ENCODE data around the gene ATP11A. TPM values are rescaled to one million over a fixed set of nuclear protein-coding genes. Genes with fewer than 3 reads are reported as not detected.

The ATP11A gene
- total RNA-seq, 1 experiment from 2014 or later: 8.7 TPM

DNA sequence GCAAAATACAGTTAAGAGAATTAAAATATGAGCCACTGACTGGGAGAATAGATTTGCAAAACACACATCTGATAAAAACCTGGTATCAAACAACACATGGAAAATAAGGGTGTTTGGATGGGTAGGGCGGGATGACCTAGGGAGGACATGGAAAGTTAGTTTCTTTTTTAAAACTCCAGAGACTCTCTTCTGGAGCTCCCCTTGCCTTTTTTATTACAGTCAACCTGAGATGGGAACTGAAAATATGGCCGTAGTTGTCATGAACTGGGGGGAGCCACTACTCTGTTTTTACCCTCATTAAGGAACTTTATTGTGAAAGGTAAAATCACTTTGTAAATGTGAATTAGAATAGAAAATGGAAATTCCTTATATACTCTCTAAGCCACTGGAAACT, 113.0 kb downstream of the ATP11A start:
- H3K27me3 ChIP-seq (ENCODE audit: low read length): no peaks in the 10 kb centered on the region
- no peak overlapping the region for H3K4me2 ChIP-seq (ENCODE audit: low read length)
- H4K20me1 ChIP-seq (ENCODE audit: low read length): no peaks in the 10 kb centered on the region
- H3K79me2 ChIP-seq (ENCODE audit: low read length): no peaks in the 10 kb centered on the region
- no peak for ATAC-seq
- no peak for TF ChIP-seq EZH2 (IDR thresholded peaks at IDR 0.05; ENCODE audit: low read length, unreplicated experiment)
- no peak overlapping the region for H3K4me3 ChIP-seq (ENCODE audit: low read length)
- no peaks in the 10 kb centered on the region for H3K4me1 ChIP-seq (ENCODE audit: insufficient read depth, low read length)
- no peaks in the 10 kb centered on the region for H3F3A ChIP-seq (ENCODE audit: low read length, unreplicated experiment)
- BruUV-seq (replicated peaks): no TSS peak
- H2AFZ ChIP-seq (ENCODE audit: low read length): no peak overlapping the region
- H3K36me3 ChIP-seq (ENCODE audit: low read depth, low read length): no peaks in the 10 kb centered on the region
- H3K9me2 ChIP-seq (replicated peaks; ENCODE audit: low read length): no peaks in the 10 kb centered on the region
- intact Hi-C loops (cut with micrococcal nuclease): no loop called here
- DNase-seq: no peak
- no peak overlapping the region for H3K27ac ChIP-seq (ENCODE audit: low read length)
- H3K9ac ChIP-seq (ENCODE audit: low read length): no peak overlapping the region
- H3K9me3 ChIP-seq (ENCODE audit: low read length): no peaks in the 10 kb centered on the region
- POLR2A ChIA-PET (ENCODE audit: unreplicated experiment): interaction anchor here (0.7 kb wide), 1 partner anchor 12 kb away, joined by 5 read pairs; no protein-coding TSS in a partner anchor
- CTCF ChIA-PET: no interaction called here

DNA sequence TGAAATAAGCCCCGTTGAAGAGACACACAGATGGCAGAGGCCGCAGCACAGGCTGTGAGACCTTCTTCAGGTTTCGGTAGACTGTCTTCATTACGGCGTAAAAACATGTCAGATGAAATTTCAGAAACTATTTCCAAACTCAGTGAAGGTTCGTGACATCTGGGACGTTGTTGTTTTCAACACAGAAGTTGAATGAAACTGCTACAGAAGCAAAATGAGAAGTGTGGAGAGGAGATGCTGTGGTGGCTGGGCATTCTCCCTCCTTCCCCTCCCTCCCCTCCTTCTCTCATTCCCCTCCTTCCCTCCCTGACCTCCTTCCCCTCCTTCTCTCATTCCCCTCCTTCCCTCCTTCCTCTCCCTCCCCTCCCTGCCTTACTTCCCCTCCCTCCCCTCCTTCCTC, 113.6 kb downstream of the ATP11A start:
- H3K27me3 ChIP-seq (ENCODE audit: low read length): no peaks in the 10 kb centered on the region
- no peak for ATAC-seq
- H3K9ac ChIP-seq (ENCODE audit: low read length): no peak overlapping the region
- no peaks in the 10 kb centered on the region for H3F3A ChIP-seq (ENCODE audit: low read length, unreplicated experiment)
- H3K4me1 ChIP-seq (ENCODE audit: insufficient read depth, low read length): no peaks in the 10 kb centered on the region
- H3K9me3 ChIP-seq (ENCODE audit: low read length): no peaks in the 10 kb centered on the region
- no peaks in the 10 kb centered on the region for H3K36me3 ChIP-seq (ENCODE audit: low read depth, low read length)
- no TSS peak for BruUV-seq (replicated peaks)
- no peaks in the 10 kb centered on the region for H4K20me1 ChIP-seq (ENCODE audit: low read length)
- ChIA-PET CTCF (no interaction called here), POLR2A (ENCODE audit: unreplicated experiment) (no interaction called here)
- H3K4me2 ChIP-seq (ENCODE audit: low read length): no peak overlapping the region
- no peak overlapping the region for H3K27ac ChIP-seq (ENCODE audit: low read length)
- H3K4me3 ChIP-seq (ENCODE audit: low read length): no peak overlapping the region
- DNase-seq: no peak
- TF ChIP-seq EZH2phosphoT487 (IDR thresholded peaks at IDR 0.05; ENCODE audit: borderline replicate concordance, low read length) (no peak), EZH2 (IDR thresholded peaks at IDR 0.05; ENCODE audit: low read length, unreplicated experiment) (no peak), CTCF (conservative IDR thresholded peaks at IDR 0.05; ENCODE audit: low read depth, low read length) (no peak)
- intact Hi-C loops (cut with micrococcal nuclease): no loop called here
- no peak overlapping the region for H2AFZ ChIP-seq (ENCODE audit: low read length)
- no peaks in the 10 kb centered on the region for H3K9me2 ChIP-seq (replicated peaks; ENCODE audit: low read length)
- H3K79me2 ChIP-seq (ENCODE audit: low read length): no peaks in the 10 kb centered on the region

DNA sequence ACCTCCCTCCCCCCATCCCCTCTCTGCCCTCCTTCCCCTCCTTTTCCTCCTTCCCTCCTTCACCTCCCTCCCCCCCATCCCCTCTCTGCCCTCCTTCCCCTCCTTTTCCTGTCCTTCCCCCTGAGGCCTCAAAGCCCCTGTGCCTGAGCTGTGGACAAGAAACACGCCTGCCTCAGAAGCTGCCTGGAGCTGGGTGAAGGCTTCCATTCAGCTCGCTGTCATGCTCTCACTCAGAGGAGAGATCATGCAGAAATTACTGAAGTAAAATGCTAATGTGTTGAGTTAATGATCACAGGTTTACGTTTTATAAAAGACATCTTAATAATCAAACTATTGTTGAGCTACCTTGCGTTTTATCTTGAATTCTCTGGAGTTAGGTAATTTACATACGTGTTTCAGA, 114.5 kb downstream of the ATP11A start:
- CTCF ChIA-PET: no interaction called here
- no peaks in the 10 kb centered on the region for H4K20me1 ChIP-seq (ENCODE audit: low read length)

More for the DNA sequence above, 114.5 kb downstream of the ATP11A start:
- H3K4me1 ChIP-seq (ENCODE audit: insufficient read depth, low read length): no peaks in the 10 kb centered on the region
- H3K36me3 ChIP-seq (ENCODE audit: low read depth, low read length): no peaks in the 10 kb centered on the region
- POLR2A ChIA-PET (ENCODE audit: unreplicated experiment): no interaction called here
- H3K79me2 ChIP-seq (ENCODE audit: low read length): no peaks in the 10 kb centered on the region
- H3K9me3 ChIP-seq (ENCODE audit: low read length): no peaks in the 10 kb centered on the region
- no peaks in the 10 kb centered on the region for H3K9me2 ChIP-seq (replicated peaks; ENCODE audit: low read length)
- no peak overlapping the region for H3K4me2 ChIP-seq (ENCODE audit: low read length)
- BruUV-seq (replicated peaks): no TSS peak
- no peak overlapping the region for H3K9ac ChIP-seq (ENCODE audit: low read length)
- intact Hi-C loops (cut with micrococcal nuclease): no loop called here
- no peaks in the 10 kb centered on the region for H3K27me3 ChIP-seq (ENCODE audit: low read length)
- TF ChIP-seq EZH2phosphoT487 (IDR thresholded peaks at IDR 0.05; ENCODE audit: borderline replicate concordance, low read length) (no peak), CTCF (conservative IDR thresholded peaks at IDR 0.05; ENCODE audit: low read depth, low read length) (no peak), EZH2 (IDR thresholded peaks at IDR 0.05; ENCODE audit: low read length, unreplicated experiment) (no peak)
- H3K4me3 ChIP-seq (ENCODE audit: low read length): no peak overlapping the region
- no peak overlapping the region for H2AFZ ChIP-seq (ENCODE audit: low read length)
- DNase-seq (no peak), ATAC-seq (no peak)
- no peaks in the 10 kb centered on the region for H3F3A ChIP-seq (ENCODE audit: low read length, unreplicated experiment)
- no peak overlapping the region for H3K27ac ChIP-seq (ENCODE audit: low read length)
